ENCODE data around the gene MELK. TPM values are rescaled to one million over a fixed set of nuclear protein-coding genes. Genes with fewer than 3 reads are reported as not detected.

Gene MELK
- total and polyA plus RNA-seq, 2 donors (not counting 1 experiment from before 2014, with no cell fraction given) = 14.2 to 21.9 TPM

DNA sequence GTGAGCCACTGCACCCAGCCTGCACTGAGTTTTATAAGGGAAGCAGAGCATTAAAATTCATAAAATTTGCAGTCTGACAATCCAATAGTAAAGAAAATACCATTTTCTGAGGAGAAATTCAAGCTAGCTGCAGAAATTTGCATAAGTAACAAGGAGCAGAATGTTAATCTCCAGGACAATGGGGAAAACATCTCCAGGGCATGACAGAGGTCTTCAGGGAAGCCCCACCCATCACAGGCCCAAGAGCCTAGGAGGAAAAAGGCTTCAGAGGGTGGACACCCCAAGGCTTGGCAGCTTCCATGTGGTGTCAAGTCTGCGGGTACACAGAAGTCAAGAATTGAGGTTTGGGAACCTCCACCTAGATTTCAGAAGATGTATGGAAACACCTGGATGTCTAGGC lies 37.6 kb upstream of the MELK start:
- DNase-seq (ENCODE audit: low read depth in 2 of 2) = no peak
- Histone ChIP-seq H3K4me2 (ENCODE audit: extremely low read depth, insufficient read depth, low read length) (no peak overlapping the region), H3K79me2 (ENCODE audit: control insufficient read depth, insufficient read depth, low read length) (no peaks in the 10 kb centered on the region), H3K4me1 (ENCODE audit: control insufficient read depth, extremely low read depth, insufficient read depth, low read length) (no peaks in the 10 kb centered on the region), H3K27ac (ENCODE audit: insufficient read depth, low read length) (no peak overlapping the region), H3K9me3 (ENCODE audit: control insufficient read depth, insufficient read depth, low read depth, low read length) (no peaks in the 10 kb centered on the region), H3K9ac (ENCODE audit: insufficient read depth, low read length) (no peak overlapping the region), H2AFZ (ENCODE audit: low read length) (no peak overlapping the region), H3K36me3 (ENCODE audit: control insufficient read depth, insufficient read depth, low read length) (no peaks in the 10 kb centered on the region), H3K4me3 (replicated peaks in 1 of 4; ENCODE audit: control extremely low read depth in 1 of 4, insufficient read depth in 1 of 4, low read depth in 3 of 4, low read length in 4 of 4) (no peak overlapping the region), H4K20me1 (ENCODE audit: control insufficient read depth, extremely low read depth, insufficient read depth, low read length) (no peaks in the 10 kb centered on the region), H3K27me3 (ENCODE audit: control insufficient read depth, insufficient read depth, low read length) (no peaks in the 10 kb centered on the region)
- no peak for TF ChIP-seq EZH2 (IDR thresholded peaks at IDR 0.05; ENCODE audit: low read length, missing control alignments)
- TF ChIP-seq, protein P1, sequence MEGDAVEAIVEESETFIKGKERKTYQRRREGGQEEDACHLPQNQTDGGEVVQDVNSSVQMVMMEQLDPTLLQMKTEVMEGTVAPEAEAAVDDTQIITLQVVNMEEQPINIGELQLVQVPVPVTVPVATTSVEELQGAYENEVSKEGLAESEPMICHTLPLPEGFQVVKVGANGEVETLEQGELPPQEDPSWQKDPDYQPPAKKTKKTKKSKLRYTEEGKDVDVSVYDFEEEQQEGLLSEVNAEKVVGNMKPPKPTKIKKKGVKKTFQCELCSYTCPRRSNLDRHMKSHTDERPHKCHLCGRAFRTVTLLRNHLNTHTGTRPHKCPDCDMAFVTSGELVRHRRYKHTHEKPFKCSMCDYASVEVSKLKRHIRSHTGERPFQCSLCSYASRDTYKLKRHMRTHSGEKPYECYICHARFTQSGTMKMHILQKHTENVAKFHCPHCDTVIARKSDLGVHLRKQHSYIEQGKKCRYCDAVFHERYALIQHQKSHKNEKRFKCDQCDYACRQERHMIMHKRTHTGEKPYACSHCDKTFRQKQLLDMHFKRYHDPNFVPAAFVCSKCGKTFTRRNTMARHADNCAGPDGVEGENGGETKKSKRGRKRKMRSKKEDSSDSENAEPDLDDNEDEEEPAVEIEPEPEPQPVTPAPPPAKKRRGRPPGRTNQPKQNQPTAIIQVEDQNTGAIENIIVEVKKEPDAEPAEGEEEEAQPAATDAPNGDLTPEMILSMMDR (conservative IDR thresholded peaks at IDR 0.05 in 1 of 2, IDR thresholded peaks at IDR 0.05 in 1 of 2; ENCODE audit: low read depth in 1 of 2, low read length in 2 of 2) = no peak

DNA sequence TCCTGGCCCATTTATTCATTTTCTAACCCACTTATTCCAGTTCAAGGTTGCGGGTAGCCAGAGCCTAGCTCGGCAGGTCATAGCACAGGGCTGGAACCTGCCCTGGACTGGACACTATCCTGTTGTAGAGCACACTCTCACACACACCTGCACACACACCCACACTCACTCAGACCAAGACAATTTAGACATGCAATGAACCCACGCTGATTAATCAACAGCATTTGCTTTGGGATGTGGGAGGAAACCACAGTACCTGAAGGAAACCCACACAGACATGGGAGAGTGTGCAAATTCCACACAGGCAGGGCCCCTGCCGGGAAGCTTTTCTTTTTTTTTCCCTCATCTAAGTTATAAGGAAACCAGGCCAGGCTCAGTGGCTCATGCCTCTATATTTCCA lies 34.8 kb upstream of the MELK start:
- Histone ChIP-seq H2AFZ (ENCODE audit: low read length) (no peak overlapping the region), H3K27ac (ENCODE audit: insufficient read depth, low read length) (no peak overlapping the region), H3K4me1 (ENCODE audit: control insufficient read depth, extremely low read depth, insufficient read depth, low read length) (no peaks in the 10 kb centered on the region), H3K79me2 (ENCODE audit: control insufficient read depth, insufficient read depth, low read length) (no peaks in the 10 kb centered on the region), H3K4me3 (replicated peaks in 1 of 4; ENCODE audit: control extremely low read depth in 1 of 4, insufficient read depth in 1 of 4, low read depth in 3 of 4, low read length in 4 of 4) (no peak overlapping the region), H3K27me3 (ENCODE audit: control insufficient read depth, insufficient read depth, low read length) (no peaks in the 10 kb centered on the region), H3K9me3 (ENCODE audit: control insufficient read depth, insufficient read depth, low read depth, low read length) (no peaks in the 10 kb centered on the region), H3K36me3 (ENCODE audit: control insufficient read depth, insufficient read depth, low read length) (no peaks in the 10 kb centered on the region), H4K20me1 (ENCODE audit: control insufficient read depth, extremely low read depth, insufficient read depth, low read length) (no peaks in the 10 kb centered on the region), H3K9ac (ENCODE audit: insufficient read depth, low read length) (no peak overlapping the region), H3K4me2 (ENCODE audit: extremely low read depth, insufficient read depth, low read length) (no peak overlapping the region)
- DNase-seq (ENCODE audit: low read depth in 2 of 2) = no peak
- TF ChIP-seq, protein P1 (conservative IDR thresholded peaks at IDR 0.05 in 1 of 2, IDR thresholded peaks at IDR 0.05 in 1 of 2; ENCODE audit: low read depth in 1 of 2, low read length in 2 of 2) = no peak

DNA sequence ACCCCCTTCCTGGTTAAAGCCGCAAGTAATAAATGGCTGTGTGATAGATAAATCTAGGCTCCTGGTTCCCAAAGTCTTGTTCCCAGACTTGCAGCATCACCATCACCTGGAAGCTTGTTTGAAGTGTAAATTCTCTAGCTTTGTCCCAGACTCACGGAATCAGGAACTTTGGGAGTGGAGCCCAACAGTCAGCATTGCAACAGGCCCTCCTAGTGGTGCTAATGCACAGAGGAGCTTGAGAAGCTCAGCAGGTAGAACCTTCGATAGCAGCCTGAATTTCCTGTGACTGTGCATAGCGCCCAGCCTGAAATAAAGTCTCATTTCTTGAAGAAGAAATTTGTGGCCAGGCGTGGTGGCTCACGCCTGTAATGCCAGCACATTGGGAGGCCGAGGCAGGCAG lies 30.3 kb upstream of the MELK start:
- no peaks in the 10 kb centered on the region for H3K27me3 ChIP-seq (ENCODE audit: control insufficient read depth, insufficient read depth, low read length)
- no peak overlapping the region for H3K4me2 ChIP-seq (ENCODE audit: extremely low read depth, insufficient read depth, low read length)
- no peak for DNase-seq (ENCODE audit: low read depth in 2 of 2)
- no peaks in the 10 kb centered on the region for H3K36me3 ChIP-seq (ENCODE audit: control insufficient read depth, insufficient read depth, low read length)
- TF ChIP-seq, protein P1 (conservative IDR thresholded peaks at IDR 0.05 in 1 of 2, IDR thresholded peaks at IDR 0.05 in 1 of 2; ENCODE audit: low read depth in 1 of 2, low read length in 2 of 2) = no peak
- TF ChIP-seq EZH2 (IDR thresholded peaks at IDR 0.05; ENCODE audit: low read length, missing control alignments) = no peak
- H3K9ac ChIP-seq (ENCODE audit: insufficient read depth, low read length) = no peak overlapping the region
- no peak overlapping the region for H3K4me3 ChIP-seq (replicated peaks in 1 of 4; ENCODE audit: control extremely low read depth in 1 of 4, insufficient read depth in 1 of 4, low read depth in 3 of 4, low read length in 4 of 4)
- no peaks in the 10 kb centered on the region for H3K9me3 ChIP-seq (ENCODE audit: control insufficient read depth, insufficient read depth, low read depth, low read length)
- no peaks in the 10 kb centered on the region for H3K79me2 ChIP-seq (ENCODE audit: control insufficient read depth, insufficient read depth, low read length)
- no peaks in the 10 kb centered on the region for H4K20me1 ChIP-seq (ENCODE audit: control insufficient read depth, extremely low read depth, insufficient read depth, low read length)
- no peak overlapping the region for H2AFZ ChIP-seq (ENCODE audit: low read length)
- H3K4me1 ChIP-seq (ENCODE audit: control insufficient read depth, extremely low read depth, insufficient read depth, low read length) = no peaks in the 10 kb centered on the region
- no peak overlapping the region for H3K27ac ChIP-seq (ENCODE audit: insufficient read depth, low read length)
